Osteoblast (primary cell): Measurements from ENCODE around the gene CDH8. TPM values are rescaled to one million over a fixed set of nuclear protein-coding genes. Genes with fewer than 3 reads are reported as not detected.

Experiments used
- DNase-seq: peaks from one replicate; pipeline ENCODE4 v3.0.0; 2011; ENCODE audit warnings: low spot score, mixed read lengths; ENCODE audit not compliant: insufficient read length; ENCODE audit errors: missing footprints
- H2AFZ ChIP-seq: 2 replicates; pipeline ENCODE4 v1.6.0; 2011; ENCODE audit warnings: mild to moderate bottlenecking, low read length
- H3K27ac ChIP-seq: 2 replicates; pipeline ENCODE4 v1.5.1; 2011; ENCODE audit warnings: mild to moderate bottlenecking, low read depth, low read length, moderate library complexity
- H3K27me3 ChIP-seq: 2 replicates; pipeline ENCODE4 v1.6.0; 2012; ENCODE audit warnings: mild to moderate bottlenecking, control low read depth, inconsistent platforms, low read length, moderate library complexity; ENCODE audit not compliant: insufficient read depth
- H3K36me3 ChIP-seq: 2 replicates; pipeline ENCODE4 v1.5.1; 2011; ENCODE audit warnings: mild to moderate bottlenecking, low read length, control low read depth, moderate library complexity; ENCODE audit not compliant: insufficient read depth
- H3K4me1 ChIP-seq: 2 replicates; pipeline ENCODE4 v1.5.1; 2011; ENCODE audit warnings: mild to moderate bottlenecking, low read length, control low read depth, moderate library complexity; ENCODE audit not compliant: insufficient read depth
- H3K4me2 ChIP-seq: 2 replicates; pipeline ENCODE4 v1.6.0; 2011; ENCODE audit warnings: mild to moderate bottlenecking, low read length; ENCODE audit not compliant: insufficient read depth
- H3K4me3 ChIP-seq: fragments of 200-600 bp; sonication (generic); 3 replicates; pipeline ENCODE4 v1.5.1; 2012; ENCODE audit warnings: mild to moderate bottlenecking, low read length, inconsistent platforms; ENCODE audit not compliant: insufficient read depth
- H3K79me2 ChIP-seq: 2 replicates; pipeline ENCODE4 v1.6.0; 2012; ENCODE audit warnings: mild to moderate bottlenecking, low read length, control low read depth, inconsistent platforms; ENCODE audit not compliant: insufficient read depth
- H3K9me3 ChIP-seq: 2 replicates; pipeline ENCODE4 v1.5.1; 2011; ENCODE audit warnings: low read depth, low read length, control low read depth
- H4K20me1 ChIP-seq: 2 replicates; pipeline ENCODE4 v1.6.0; 2012; ENCODE audit warnings: mild to moderate bottlenecking, low read length, control low read depth; ENCODE audit not compliant: insufficient read depth
- CTCF ChIP-seq: IDR thresholded peaks from 2 replicates; pipeline ENCODE4 v1.5.1; 2011; ENCODE audit warnings: mild to moderate bottlenecking, low read depth, low read length, moderate library complexity; ENCODE audit errors: extremely low read depth
- total RNA-seq: library from RNA; depleted of rRNA; stranded (reverse); fragments of >200 nt; gene quantifications from 2 replicates; pipeline ENCODE4 v1.2.3, GENCODE V29; 2012

Gene CDH8
- total RNA-seq, 1 donor = not detected

GRCh38 chr16:61677776-61678175, 358.5 kb downstream of the CDH8 start:
- Histone ChIP-seq H3K79me2 (no peaks in the 10 kb centered on the region), H3K4me1 (no peaks in the 10 kb centered on the region), H3K4me3 (no peak overlapping the region), H2AFZ (no peak overlapping the region), H3K27ac (no peak overlapping the region), H4K20me1 (no peaks in the 10 kb centered on the region), H3K9me3 (no peaks in the 10 kb centered on the region), H3K36me3 (no peaks in the 10 kb centered on the region), H3K27me3 (no peaks in the 10 kb centered on the region), H3K4me2 (no peak overlapping the region)
- TF ChIP-seq CTCF = no peak
- DNase-seq = no peak

GRCh38 chr16:61676740-61677139, 359.5 kb downstream of the CDH8 start:
- no peak overlapping the region for H3K4me2 ChIP-seq
- no peak for TF ChIP-seq CTCF
- H4K20me1 ChIP-seq = no peaks in the 10 kb centered on the region
- no peak overlapping the region for H3K4me3 ChIP-seq
- no peaks in the 10 kb centered on the region for H3K9me3 ChIP-seq
- H3K27me3 ChIP-seq = no peaks in the 10 kb centered on the region
- DNase-seq = no peak
- H3K36me3 ChIP-seq = no peaks in the 10 kb centered on the region
- H3K4me1 ChIP-seq = no peaks in the 10 kb centered on the region
- H3K79me2 ChIP-seq = no peaks in the 10 kb centered on the region
- H2AFZ ChIP-seq = no peak overlapping the region
- no peak overlapping the region for H3K27ac ChIP-seq

- Histone ChIP-seq H3K4me3 (no peak overlapping the region), H3K9me3 (no peaks in the 10 kb centered on the region), H3K27me3 (no peaks in the 10 kb centered on the region), H3K4me2 (no peak overlapping the region), H3K36me3 (no peaks in the 10 kb centered on the region), H3K4me1 (no peaks in the 10 kb centered on the region), H2AFZ (no peak overlapping the region), H3K27ac (no peak overlapping the region), H3K79me2 (no peaks in the 10 kb centered on the region), H4K20me1 (no peaks in the 10 kb centered on the region)
- no peak for DNase-seq
- TF ChIP-seq CTCF = no peak
Measured at GRCh38 chr16:61671161-61671560, 365.1 kb downstream of the CDH8 start.

GRCh38 chr16:61665512-61665911, 370.7 kb downstream of the CDH8 start:
- no peaks in the 10 kb centered on the region for H3K79me2 ChIP-seq
- no peak overlapping the region for H2AFZ ChIP-seq
- H3K9me3 ChIP-seq = no peaks in the 10 kb centered on the region
- H3K4me2 ChIP-seq = no peak overlapping the region
- H4K20me1 ChIP-seq = no peaks in the 10 kb centered on the region
- no peaks in the 10 kb centered on the region for H3K27me3 ChIP-seq
- no peak for TF ChIP-seq CTCF
- no peaks in the 10 kb centered on the region for H3K4me1 ChIP-seq
- no peak overlapping the region for H3K4me3 ChIP-seq
- DNase-seq = no peak
- H3K27ac ChIP-seq = no peak overlapping the region
- no peaks in the 10 kb centered on the region for H3K36me3 ChIP-seq
